Right ventricle myocardium superior (tissue), 1 donor: Measurements from ENCODE around the gene KNOP1. TPM values are rescaled to one million over a fixed set of nuclear protein-coding genes. Genes with fewer than 3 reads are reported as not detected.

ENCODE experiments used
- ATAC-seq: fragments of 200-7000 bp; cut with Tn5 transposase; one replicate; pipeline ENCODE4 v1.9.1; 2020; ENCODE audit warnings: mild to moderate bottlenecking; ENCODE audit not compliant: poor library complexity
- DNase-seq: peaks from one replicate; pipeline ENCODE4 v3.0.0-alpha.2; 2020
- intact Hi-C: fragments of 100-400 bp; cut with DNase I; formaldehyde crosslinking; loops from one replicate; pipeline ENCODE4 v1.11.2; 2022
- total RNA-seq: library from RNA; stranded (reverse); fragmentation: NEBNext Ultra II Directional; extraction: Animal tissue kit (Norgen Biotek cat#: 25700); gene quantifications from one replicate; pipeline ENCODE4 v1.2.1, GENCODE V29; 2021
- donor health status: DM: no; HTN: yes; CAD: no; lungs with severe emphysema.

Gene KNOP1
- total RNA-seq, 1 donor from 2014 or later: 6.2 TPM

- intact Hi-C loops: no loop called here
- DNase-seq (no peak), ATAC-seq (no peak)
These were observed 7.0 kb downstream of the KNOP1 start for GRCh38 chr16:19710991-19711545.

- DNase-seq: no peak
- peak; percentile 48 for ATAC-seq
- intact Hi-C loops: no loop called here
These were observed 7.7 kb downstream of the KNOP1 start for GRCh38 chr16:19710191-19710908.

- intact Hi-C loops: no loop called here
- ATAC-seq (no peak), DNase-seq (no peak)
These were observed 8.5 kb downstream of the KNOP1 start for GRCh38 chr16:19709381-19710136.

DNA sequence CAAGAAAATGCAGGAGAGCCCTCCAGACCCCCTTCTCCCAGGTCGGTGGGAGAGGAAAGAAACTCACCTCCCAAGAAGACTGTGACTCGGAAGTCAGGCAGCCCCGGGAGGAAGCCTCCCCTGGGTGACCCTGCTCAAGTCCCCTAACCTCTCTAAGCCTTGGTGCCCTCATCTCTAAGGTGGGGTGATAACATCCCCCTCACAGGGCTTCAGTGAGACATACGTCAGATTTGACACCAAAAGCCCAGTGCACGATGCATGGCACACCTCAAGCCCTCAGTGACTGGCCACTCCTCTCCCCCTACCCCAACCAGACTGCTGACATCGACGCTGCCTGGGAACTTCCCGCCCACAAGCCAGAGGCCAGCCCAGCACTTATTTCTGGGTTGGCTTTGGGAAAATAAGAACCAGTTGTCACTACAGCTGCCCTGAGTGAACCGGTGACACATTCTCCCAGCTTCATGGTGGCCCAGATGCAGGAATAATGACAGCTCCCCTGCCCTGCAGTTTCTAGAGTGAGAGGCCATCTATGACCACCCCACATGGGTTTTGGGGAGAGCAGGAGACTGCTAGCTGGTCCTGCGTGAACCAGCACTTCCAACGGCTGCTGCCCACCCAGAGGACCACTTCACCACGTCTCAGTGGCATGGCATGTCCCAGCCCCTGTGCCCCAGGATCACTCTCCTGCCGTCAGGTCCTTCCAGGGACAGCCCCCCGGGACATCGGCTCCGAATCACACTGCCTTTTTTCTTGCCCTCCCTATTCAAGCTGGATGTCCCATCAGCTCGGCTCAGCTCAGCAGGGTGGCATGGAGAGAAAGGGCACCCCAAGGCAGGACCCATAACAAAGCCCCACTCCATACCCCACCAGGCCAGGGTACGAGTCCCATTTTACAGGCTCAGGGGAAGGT, 9.5 kb downstream of the KNOP1 start:
- DNase-seq: no peak
- intact Hi-C loops: no loop called here
- no peak for ATAC-seq

DNA sequence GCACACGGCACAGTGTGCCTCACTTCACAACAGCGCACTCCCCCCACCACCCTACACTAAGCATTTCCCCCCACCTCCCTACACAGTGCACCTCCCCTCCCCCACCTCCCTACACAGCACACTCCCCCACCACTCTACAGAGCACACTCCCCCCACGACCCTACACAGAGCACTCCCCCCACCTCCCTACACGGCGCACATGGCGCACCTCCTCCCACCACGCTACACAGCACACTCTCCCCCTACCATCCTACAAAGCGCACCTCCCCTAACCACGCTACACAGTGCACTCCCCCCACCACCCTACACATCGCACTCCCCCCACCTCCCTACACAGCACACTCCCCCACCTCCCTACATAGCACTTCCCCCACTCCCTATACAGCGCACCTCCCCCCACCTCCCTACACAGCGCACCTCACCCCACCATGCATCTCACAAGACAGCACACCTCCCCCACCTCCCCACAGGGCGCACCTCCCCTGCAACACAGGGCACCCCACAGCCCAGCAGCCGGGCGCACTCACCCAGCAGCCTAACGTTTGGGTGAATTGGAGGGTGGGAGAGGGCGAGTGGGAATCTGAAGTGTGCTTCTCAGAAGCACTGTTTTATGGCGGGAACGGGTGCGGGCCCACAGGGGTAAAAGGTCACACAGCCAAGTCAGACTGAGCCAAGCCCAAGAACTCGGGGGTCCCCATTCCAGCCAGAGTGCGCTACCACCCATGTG, 10.3 kb downstream of the KNOP1 start:
- ATAC-seq: no peak
- DNase-seq: no peak
- intact Hi-C loops: no loop called here

DNA sequence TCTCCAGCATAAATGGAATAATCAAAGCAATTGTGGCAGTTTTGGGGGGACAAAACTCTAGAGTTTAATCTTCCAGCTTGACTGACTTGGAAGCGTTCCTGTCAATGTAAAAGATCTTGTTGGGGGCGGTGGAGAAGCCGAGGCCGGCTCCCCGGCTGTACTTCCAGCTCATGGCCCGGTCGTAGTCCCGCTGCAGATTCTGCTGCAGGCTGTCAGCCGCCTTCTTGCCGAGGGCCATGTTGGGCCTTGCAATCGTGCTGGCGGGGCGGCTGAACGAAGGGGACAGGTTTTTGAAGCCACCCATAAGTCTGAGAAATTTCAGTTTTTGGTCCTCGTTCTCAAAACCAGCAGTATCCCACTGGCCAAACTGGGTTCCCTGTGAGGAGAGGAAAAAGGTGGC, 11.2 kb downstream of the KNOP1 start:
- intact Hi-C loops: no loop called here
- DNase-seq (no peak), ATAC-seq (no peak)

DNA sequence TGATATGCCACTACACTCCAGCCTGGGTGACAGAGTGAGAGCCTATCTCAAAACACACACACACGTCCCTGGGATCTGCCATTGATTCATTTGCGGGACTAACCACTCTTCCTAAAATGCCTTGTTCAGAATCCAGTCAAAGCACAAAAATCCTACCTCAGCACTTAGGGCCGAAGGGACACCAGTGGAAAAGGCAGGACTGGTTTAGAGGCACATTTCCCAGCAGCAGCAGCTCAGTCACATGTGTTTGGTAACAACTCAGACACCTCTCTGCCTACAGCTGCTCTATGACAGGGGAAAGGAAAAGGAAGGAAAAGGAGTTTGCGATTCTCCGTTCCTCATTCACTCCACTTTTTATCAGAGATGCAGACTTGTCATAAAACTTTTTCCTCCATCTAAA, 12.2 kb downstream of the KNOP1 start:
- intact Hi-C loops: no loop called here
- ATAC-seq: no peak
- no peak for DNase-seq

DNA sequence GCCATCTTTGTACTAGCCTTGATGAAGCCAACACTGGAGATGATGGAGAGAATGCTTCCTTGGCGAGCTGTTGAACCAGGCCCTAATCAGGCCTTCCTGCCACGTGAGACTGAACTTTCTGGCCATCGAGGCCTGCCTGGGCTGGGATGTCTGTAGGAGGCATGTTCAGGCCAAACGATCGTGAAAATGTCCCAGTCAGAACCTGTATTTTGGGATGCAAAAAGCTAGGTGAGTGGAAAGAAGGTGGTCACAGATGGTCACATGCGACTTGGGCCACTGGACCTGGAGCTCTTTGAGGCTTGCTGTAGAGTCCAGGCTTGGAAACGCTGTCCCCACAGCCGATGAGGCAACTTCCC, 12.9 kb downstream of the KNOP1 start:
- intact Hi-C loops: no loop called here
- ATAC-seq (no peak), DNase-seq (no peak)

DNA sequence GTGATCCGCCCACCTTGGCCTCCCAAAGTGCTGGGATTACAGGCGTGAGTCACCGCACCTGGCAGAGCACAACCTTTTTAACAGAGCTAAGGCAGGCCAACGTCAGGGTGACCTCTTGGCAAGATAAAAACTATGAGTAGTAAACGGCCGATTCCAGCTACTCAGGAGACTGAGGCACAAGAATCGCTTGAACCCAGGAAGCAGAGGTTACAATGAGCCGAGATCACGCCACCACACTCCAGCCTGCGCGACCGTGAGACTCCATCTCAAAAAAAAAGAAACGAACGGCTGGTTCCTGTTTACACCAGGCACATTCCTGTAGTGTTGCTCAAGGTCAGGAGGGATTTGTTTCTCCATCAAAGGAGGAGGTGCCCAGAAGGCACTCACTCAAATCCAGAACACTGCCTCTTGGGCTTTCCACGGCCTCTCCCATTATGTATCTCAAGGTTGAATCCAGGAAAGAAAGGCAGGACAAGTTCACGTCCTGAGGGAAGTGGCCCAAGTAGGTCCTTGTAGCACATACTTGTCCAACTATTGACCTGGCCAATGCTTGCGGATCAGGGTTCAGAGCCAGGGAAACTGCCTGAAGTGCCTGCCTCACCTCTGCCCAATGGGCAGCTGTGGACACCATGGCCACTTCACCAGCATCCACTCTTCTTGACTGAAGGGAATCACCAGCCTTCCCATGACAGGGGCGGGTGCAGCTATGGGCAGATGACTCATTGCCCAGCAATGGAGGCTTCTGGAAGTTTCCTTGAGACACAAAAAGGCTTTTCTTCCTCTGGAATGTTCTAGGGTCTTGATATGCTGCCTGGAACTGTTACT, 13.5 kb downstream of the KNOP1 start:
- intact Hi-C loops: loop anchor here (5.0 kb wide), 1 partner anchor 37 kb away; no protein-coding TSS in a partner anchor
- DNase-seq (no peak), ATAC-seq (peak; percentile 31)

DNA sequence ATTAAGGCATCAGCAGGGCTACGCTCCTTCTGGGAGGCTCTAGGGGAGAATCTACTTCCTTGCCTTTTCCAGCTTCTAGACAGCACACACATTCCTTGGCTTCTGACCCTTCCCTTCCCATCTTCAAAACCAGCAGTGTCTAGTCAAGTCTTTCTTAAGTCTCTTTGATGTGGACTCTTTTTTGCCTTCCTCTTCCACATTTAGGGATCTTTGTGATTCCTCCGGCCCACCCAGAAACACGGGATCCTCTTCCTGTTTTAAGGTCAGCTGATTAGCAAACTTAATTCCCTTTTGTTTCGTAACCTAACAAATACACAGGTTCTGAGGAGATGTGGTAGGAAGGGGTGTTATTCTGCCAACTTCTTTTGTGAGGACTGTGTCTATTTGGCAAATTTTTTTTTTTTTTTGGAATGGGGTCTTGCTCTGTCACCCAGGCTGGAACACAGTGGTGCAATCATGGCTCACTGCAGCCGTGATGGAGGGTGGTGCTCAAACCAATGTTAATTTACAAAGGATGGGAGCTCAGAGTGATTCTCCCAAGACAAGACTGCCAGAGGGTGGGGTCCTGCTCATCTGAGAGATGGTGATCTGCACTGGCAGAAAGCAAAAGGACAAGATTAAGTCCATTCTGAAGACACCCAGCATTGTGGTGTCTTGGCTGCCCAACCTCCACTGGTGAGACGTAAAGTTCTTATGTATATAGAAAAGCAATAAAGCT, 14.7 kb downstream of the KNOP1 start:
- DNase-seq (no peak), ATAC-seq (no peak)
- intact Hi-C loops: loop anchor here (5.0 kb wide), 1 partner anchor 36 kb away; no protein-coding TSS in a partner anchor

- ATAC-seq (no peak), DNase-seq (no peak)
- intact Hi-C loops: loop anchor here (5.0 kb wide), 1 partner anchor 34 kb away; no protein-coding TSS in a partner anchor
These were observed 16.9 kb downstream of the KNOP1 start for GRCh38 chr16:19701091-19701490.

DNA sequence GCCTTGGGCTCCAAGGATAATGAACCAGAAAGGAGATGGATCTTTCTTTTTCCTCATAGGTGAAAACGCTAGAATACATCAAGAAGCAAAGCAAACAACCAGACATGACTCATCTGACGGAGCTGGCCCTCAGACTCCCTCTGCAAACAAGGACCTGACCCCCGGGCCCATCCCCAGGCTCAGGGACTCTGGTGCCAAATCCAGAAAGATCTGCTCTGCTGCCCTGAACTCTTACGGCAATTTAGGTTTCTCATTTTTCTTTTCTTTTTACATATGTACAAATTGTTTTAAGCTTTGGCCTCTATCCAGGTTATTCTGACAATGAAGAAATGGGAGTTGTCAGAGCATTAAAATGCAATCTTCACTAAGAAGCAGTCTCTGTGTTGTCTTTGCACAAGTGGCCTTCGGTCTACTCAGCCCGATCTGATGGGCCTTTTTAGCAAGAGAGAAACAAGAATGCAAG, 17.7 kb downstream of the KNOP1 start:
- ATAC-seq (no peak), DNase-seq (no peak)
- intact Hi-C loops: loop anchor here (5.0 kb wide), 1 partner anchor 33 kb away; no protein-coding TSS in a partner anchor

GRCh38 chr16:19699472-19699871, 18.6 kb downstream of the KNOP1 start:
- DNase-seq (no peak), ATAC-seq (no peak)
- intact Hi-C loops: no loop called here

DNA sequence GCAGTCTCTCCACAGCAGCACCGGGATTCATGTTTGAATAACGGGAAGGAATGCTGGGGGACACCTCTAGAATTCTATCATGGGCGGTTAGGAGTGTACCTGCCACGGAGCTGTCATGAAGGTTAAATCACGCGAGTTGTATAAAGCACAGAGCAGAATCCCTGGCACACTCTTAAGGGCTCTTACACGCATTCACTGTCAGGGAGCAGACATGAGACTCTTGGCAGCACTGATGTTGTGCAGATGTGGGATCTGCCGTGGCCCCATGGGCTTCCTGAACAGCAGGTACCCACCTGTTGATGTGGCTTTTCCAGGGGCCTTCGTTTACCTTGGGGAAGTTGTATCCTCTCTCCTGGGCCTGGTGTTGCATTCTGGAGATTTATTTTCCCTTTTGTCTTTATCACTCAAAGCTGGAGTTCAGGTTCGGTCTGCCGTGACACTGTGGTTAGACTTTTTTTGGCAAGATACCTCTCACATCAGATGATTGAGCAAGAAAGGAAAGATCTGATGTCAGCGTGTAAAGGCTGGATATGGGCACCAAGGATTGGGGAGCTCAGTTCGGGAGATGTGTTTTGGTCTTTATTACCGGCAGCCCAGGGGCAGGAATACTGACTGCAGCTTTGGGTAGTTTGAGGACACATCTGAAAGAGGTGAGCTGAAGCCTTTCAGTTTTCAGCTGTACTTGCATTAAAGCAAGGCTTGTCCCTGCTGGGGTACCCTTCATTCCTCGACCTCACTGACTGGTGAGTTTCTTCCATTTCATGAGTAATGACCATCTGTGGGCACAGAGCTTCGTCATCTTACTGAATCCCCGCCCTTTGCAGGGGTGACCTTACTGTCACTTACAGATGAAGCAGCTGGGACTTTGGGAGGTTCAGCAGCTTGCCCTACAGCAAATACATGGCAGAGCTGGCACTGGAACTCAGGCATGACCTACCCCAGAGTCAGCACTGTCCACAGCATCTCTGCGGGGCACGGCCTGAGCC, 19.3 kb downstream of the KNOP1 start:
- intact Hi-C loops: no loop called here
- ATAC-seq (peak; percentile 28), DNase-seq (no peak)

- DNase-seq (no peak), ATAC-seq (no peak)
- intact Hi-C loops: no loop called here
These were observed 20.2 kb downstream of the KNOP1 start for GRCh38 chr16:19697756-19698318.
